ENCODE measurements around the gene SLX9.

DNA sequence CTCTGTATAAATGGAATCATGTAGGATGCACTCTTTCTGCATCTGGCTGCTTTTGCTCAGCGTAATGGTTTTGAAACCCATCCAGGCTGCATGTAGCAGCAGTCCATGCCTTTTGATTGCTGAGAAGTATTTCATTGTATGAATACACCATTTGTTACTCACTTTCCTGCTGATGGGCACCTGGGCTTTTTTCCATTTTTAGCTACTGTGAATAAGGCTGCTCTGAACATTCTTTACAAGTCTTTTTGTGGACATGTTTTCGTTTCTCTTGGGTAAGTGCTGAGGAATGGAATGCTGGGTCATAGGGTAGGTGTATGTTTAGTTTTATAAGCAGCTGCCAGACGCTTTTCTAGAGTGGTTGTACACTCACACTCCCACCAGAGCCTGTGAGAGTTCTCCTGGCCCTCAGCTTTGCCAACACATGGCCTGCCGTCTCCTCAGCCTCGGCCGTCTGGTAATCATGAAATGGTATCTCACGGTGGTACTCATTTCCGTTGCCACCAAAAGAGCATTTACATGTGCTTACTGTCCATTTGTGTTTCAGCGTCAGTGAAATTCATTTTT is 22.7 kb downstream of the SLX9 start:
- TF ChIP-seq, protein P1, sequence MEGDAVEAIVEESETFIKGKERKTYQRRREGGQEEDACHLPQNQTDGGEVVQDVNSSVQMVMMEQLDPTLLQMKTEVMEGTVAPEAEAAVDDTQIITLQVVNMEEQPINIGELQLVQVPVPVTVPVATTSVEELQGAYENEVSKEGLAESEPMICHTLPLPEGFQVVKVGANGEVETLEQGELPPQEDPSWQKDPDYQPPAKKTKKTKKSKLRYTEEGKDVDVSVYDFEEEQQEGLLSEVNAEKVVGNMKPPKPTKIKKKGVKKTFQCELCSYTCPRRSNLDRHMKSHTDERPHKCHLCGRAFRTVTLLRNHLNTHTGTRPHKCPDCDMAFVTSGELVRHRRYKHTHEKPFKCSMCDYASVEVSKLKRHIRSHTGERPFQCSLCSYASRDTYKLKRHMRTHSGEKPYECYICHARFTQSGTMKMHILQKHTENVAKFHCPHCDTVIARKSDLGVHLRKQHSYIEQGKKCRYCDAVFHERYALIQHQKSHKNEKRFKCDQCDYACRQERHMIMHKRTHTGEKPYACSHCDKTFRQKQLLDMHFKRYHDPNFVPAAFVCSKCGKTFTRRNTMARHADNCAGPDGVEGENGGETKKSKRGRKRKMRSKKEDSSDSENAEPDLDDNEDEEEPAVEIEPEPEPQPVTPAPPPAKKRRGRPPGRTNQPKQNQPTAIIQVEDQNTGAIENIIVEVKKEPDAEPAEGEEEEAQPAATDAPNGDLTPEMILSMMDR (IDR thresholded peaks at IDR 0.05): no peak
- TF ChIP-seq POLR2A (IDR thresholded peaks at IDR 0.05): no peak
